ENCODE measurements around the gene POLR2E. TPM values are rescaled to one million over a fixed set of nuclear protein-coding genes. Genes with fewer than 3 reads are reported as not detected.

Gene POLR2E
- total RNA-seq, 1 donor = 91.2 TPM

DNA sequence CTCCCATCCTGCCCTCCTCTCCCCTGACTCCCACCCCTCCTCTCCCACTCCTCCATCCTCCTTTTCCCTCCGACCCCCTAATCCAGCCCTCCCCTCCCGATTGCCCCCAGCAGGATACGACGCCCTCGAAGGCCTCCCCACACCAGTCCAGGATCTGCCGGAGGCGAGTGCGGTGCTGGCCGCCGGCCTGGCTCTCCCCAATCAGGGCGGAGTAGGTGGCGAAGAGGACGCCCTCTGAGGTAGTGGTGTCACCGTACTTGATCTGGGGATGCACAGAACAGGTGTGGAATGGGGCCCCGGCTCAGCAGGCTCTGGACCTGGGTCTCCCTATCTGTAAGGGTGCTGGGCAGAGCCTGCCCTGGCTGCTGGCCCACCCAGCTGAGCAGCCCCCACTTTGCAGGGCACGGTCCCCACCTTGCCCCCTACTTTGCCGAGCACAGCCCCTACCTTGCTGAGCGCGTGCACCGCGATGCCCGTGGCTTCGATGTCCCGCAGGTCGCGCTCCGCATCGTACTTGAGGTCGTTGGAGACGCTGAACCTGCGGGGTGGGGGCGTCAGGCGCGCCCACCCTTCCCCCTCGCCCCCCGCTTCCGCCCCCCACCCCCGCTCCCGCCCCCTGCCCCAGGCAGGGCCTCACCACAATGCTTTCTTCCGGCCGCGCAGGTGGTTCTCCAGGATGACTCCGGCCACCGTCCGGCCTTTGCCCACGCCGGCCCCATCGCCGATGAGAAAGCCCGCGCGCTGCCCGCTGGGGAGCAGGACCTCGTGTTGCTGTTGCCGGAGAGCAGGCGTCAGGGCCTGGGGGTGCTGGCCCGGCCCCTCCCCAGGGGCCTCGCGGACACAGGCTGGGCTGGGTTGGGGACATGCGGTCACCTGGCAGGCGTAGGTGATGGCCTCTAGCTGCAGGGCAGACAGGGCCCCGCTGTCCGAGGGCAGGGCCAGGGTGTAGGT is 27.1 kb upstream of the POLR2E start:
- TF ChIP-seq, protein P1, sequence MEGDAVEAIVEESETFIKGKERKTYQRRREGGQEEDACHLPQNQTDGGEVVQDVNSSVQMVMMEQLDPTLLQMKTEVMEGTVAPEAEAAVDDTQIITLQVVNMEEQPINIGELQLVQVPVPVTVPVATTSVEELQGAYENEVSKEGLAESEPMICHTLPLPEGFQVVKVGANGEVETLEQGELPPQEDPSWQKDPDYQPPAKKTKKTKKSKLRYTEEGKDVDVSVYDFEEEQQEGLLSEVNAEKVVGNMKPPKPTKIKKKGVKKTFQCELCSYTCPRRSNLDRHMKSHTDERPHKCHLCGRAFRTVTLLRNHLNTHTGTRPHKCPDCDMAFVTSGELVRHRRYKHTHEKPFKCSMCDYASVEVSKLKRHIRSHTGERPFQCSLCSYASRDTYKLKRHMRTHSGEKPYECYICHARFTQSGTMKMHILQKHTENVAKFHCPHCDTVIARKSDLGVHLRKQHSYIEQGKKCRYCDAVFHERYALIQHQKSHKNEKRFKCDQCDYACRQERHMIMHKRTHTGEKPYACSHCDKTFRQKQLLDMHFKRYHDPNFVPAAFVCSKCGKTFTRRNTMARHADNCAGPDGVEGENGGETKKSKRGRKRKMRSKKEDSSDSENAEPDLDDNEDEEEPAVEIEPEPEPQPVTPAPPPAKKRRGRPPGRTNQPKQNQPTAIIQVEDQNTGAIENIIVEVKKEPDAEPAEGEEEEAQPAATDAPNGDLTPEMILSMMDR (IDR thresholded peaks at IDR 0.05; ENCODE audit: insufficient read depth, low read length) = no peak

DNA sequence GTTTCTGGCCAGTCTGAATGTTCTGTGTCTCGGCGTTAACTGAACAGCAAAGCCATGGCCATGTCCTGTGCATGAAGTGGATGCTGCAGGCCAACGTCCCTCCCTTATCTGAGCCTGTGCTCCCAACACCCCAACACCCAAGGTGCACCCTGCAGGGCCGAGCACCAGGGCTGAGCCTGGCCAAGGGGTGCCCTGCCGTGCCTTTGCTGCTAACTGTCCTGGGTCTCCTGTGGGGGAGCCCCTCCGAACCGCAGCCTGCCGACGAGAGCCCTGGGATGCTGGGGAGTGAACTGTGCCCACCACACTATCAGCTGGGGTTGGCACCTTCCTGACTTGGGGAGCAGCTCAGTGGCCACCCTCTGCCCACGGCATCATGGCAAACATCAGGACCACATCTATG is 26.2 kb upstream of the POLR2E start:
- no peak overlapping the region for H3K4me3 ChIP-seq (ENCODE audit: low read depth, low read length)
- no peak for DNase-seq (ENCODE audit: low read depth)
- TF ChIP-seq, protein P1 (IDR thresholded peaks at IDR 0.05; ENCODE audit: insufficient read depth, low read length) = no peak

More for the DNA sequence above, 27.1 kb upstream of the POLR2E start:
- DNase-seq (ENCODE audit: low read depth) = no peak
- H3K4me3 ChIP-seq (ENCODE audit: low read depth, low read length) = no peak overlapping the region

GRCh38 chr19:1119475-1120217 is 24.5 kb upstream of the POLR2E start:
- H3K4me3 ChIP-seq (ENCODE audit: low read depth, low read length) = no peak overlapping the region
- DNase-seq (ENCODE audit: low read depth) = no peak
- TF ChIP-seq, protein P1 (IDR thresholded peaks at IDR 0.05; ENCODE audit: insufficient read depth, low read length) = no peak

- TF ChIP-seq, protein P1 (IDR thresholded peaks at IDR 0.05; ENCODE audit: insufficient read depth, low read length) = no peak
- no peak for DNase-seq (ENCODE audit: low read depth)
- H3K4me3 ChIP-seq (ENCODE audit: low read depth, low read length) = no peak overlapping the region
Observed at GRCh38 chr19:1118999-1119398, 23.8 kb upstream of the POLR2E start.

DNA sequence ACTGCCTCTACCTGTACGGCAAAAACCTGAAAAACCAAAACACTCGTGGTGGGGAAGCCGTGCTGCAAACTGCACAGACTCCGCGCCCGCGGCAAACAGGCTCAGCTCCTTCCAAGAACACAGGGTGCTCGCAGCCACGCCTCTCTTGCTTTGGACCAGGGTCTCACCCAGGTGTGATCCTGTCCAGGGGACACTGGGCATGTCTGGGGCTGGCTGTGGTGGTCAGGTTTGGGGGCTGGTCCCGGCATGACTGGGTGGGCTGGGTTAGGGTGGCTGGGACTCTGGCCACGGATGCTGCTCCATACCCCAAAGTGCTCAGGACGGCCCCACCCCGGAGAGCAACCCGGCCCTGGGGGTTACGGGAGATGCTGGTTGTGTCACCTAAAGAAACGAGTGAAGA is 22.5 kb upstream of the POLR2E start:
- no peak for DNase-seq (ENCODE audit: low read depth)
- no peak overlapping the region for H3K4me3 ChIP-seq (ENCODE audit: low read depth, low read length)
- TF ChIP-seq, protein P1 (IDR thresholded peaks at IDR 0.05; ENCODE audit: insufficient read depth, low read length) = no peak

- no peak for DNase-seq (ENCODE audit: low read depth)
- TF ChIP-seq, protein P1 (IDR thresholded peaks at IDR 0.05; ENCODE audit: insufficient read depth, low read length) = no peak
- no peak overlapping the region for H3K4me3 ChIP-seq (ENCODE audit: low read depth, low read length)
Observed at GRCh38 chr19:1116726-1117581, 21.8 kb upstream of the POLR2E start.
